Transverse colon (tissue), 4 donors: ENCODE results near the gene DOHH. TPM values are rescaled to one million over a fixed set of nuclear protein-coding genes. Genes with fewer than 3 reads are reported as not detected.

ENCODE experiments used
- DNase-seq: peaks from one replicate; pipeline ENCODE4 v3.0.0-alpha.2; 2019
- H3K27ac ChIP-seq, 4 donors: fragments of 200-600 bp; sonication (generic); 2 replicates each; pipeline ENCODE4 v1.5.1; 2016 to 2018; ENCODE audit warnings: inconsistent platforms in 4 of 4
- H3K27me3 ChIP-seq: fragments of 200-600 bp; sonication (generic); 2 replicates; pipeline ENCODE4 v1.5.1; 2017; ENCODE audit warnings: inconsistent platforms
- H3K36me3 ChIP-seq, 4 donors: fragments of 200-600 bp; sonication (generic); 2 replicates each; pipeline ENCODE4 v1.5.1; 2017 to 2019; ENCODE audit warnings: inconsistent platforms in 4 of 4
- H3K4me1 ChIP-seq, 4 donors: fragments of 200-600 bp; sonication (generic); 2 replicates each; pipeline ENCODE4 v1.5.1; 2017 to 2020; ENCODE audit warnings: inconsistent platforms in 4 of 4
- H3K4me3 ChIP-seq, 4 donors: fragments of 200-600 bp; sonication (generic); 1 replicate in 1 of 4; 2 replicates in 3 of 4; pipeline versions ENCODE4 v1.5.1 to v1.6.1; 2017 to 2019; ENCODE audit warnings: inconsistent platforms in 4 of 4
- H3K9me3 ChIP-seq, 2 donors: fragments of 200-600 bp; sonication (generic); 2 replicates each; pipeline ENCODE4 v1.5.1; 2017 to 2019; ENCODE audit warnings: inconsistent platforms in 2 of 2
- EP300 ChIP-seq: sonication (generic); formaldehyde crosslinking; IDR thresholded peaks from one replicate; pipeline ENCODE4 v1.6.1; 2017; ENCODE audit warnings: antibody characterized with exemption, low read depth
- POLR2A ChIP-seq: fragments of 450-650 bp; IDR thresholded peaks from one replicate; pipeline ENCODE4 v1.6.1; 2016; ENCODE audit warnings: antibody characterized with exemption, mild to moderate bottlenecking, moderate library complexity
- POLR2AphosphoS5 ChIP-seq, 3 donors: sonication (generic); formaldehyde crosslinking; IDR thresholded peaks; one replicate each; pipeline ENCODE4 v1.6.1; 2016; ENCODE audit warnings: antibody characterized with exemption in 3 of 3
- WGBS, 2 donors: methylation state at CpG; one replicate each; pipeline ENCODE4 v1.1.5; 2018; ENCODE audit warnings: low coverage in 1 of 2; 5-methylcytosine and 5-hydroxymethylcytosine counted together
- in situ Hi-C, 4 donors: fragments of 200-750 bp; cut with MboI; loops; one replicate each; pipeline versions ENCODE4 v1.15.0 to v1.15.1; 2017; ENCODE audit warnings: low sequenced_read_pairs in 3 of 4, low pct_ligation_motif_present in 1 of 4, low pct_unique_long_range_greater_than_20kb in 1 of 4
- intact Hi-C: fragments of 100-400 bp; cut with DNase I; formaldehyde crosslinking; loops from one replicate; pipeline ENCODE4 v1.15.1; 2023; ENCODE audit warnings: low total_unique reads
- total RNA-seq, 4 donors: library from RNA; depleted of rRNA; stranded (reverse); fragments of >200 nt; gene quantifications; one replicate each; pipeline ENCODE4 v1.1.0, GENCODE V29; 2016
- TF ChIP-seq, protein P1 (sequence below), 5 experiments: fragments of 200-600 bp in 3 of 5; fragments of 450-650 bp in 2 of 5; sonication (generic) in 3 of 5; IDR thresholded peaks; 1 replicate in 2 of 5; 2 replicates in 3 of 5; pipeline ENCODE4 v1.5.1; 2016 to 2017; ENCODE audit warnings: antibody characterized with exemption in 5 of 5, inconsistent platforms in 3 of 5, mild to moderate bottlenecking in 2 of 5, moderate library complexity in 1 of 5

DOHH gene
- total RNA-seq, 4 donors from 2014 or later = 7.2 to 13.5 (median 10.8) TPM

DNA sequence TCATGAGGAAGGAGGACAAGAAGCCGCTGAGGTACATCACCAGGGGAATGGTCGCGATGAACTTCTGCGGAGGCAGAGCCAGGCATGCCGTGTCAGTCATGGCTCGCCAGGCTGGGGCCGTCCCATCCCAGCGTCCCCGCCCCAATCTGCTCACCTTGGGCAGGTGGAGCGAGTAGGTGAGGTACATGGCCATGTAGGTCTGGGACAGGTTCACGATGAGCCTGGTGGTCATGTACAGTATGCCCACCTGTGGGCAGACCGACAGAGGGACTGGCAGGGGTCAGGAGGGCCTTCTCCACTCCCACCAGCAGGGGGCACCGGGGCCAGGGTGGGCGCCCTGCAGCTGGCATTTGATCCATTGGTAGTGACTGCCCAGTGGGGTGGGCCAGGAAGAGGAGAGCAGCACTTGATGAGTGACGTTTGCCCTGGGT is 46.8 kb upstream of the DOHH start:
- TF ChIP-seq POLR2AphosphoS5 (IDR thresholded peaks at IDR 0.05) = no peak
- TF ChIP-seq, protein P1, sequence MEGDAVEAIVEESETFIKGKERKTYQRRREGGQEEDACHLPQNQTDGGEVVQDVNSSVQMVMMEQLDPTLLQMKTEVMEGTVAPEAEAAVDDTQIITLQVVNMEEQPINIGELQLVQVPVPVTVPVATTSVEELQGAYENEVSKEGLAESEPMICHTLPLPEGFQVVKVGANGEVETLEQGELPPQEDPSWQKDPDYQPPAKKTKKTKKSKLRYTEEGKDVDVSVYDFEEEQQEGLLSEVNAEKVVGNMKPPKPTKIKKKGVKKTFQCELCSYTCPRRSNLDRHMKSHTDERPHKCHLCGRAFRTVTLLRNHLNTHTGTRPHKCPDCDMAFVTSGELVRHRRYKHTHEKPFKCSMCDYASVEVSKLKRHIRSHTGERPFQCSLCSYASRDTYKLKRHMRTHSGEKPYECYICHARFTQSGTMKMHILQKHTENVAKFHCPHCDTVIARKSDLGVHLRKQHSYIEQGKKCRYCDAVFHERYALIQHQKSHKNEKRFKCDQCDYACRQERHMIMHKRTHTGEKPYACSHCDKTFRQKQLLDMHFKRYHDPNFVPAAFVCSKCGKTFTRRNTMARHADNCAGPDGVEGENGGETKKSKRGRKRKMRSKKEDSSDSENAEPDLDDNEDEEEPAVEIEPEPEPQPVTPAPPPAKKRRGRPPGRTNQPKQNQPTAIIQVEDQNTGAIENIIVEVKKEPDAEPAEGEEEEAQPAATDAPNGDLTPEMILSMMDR (IDR thresholded peaks at IDR 0.05) = peak in 4 of 5 experiments; percentile 36 to 53 (median 41)
- no peak overlapping the region for H3K4me3 ChIP-seq
- 77% methylated on average over 5 of the region's 15 CpGs; no CpG with 5 or more reads in 1 of the 2 donors for WGBS, 2 donors
- DNase-seq = no peak
- intact Hi-C loops = loop anchor here (10.0 kb wide), 1 partner anchor 157 kb away; the partner anchor contains the start of genes PIP5K1C and TJP3
- no peaks in the 10 kb centered on the region for H3K36me3 ChIP-seq
- no peak overlapping the region for H3K27ac ChIP-seq
- in situ Hi-C loops = no loop called here
- no peaks in the 10 kb centered on the region for H3K9me3 ChIP-seq
- no peaks in the 10 kb centered on the region for H3K4me1 ChIP-seq
- no peaks in the 10 kb centered on the region for H3K27me3 ChIP-seq

DNA sequence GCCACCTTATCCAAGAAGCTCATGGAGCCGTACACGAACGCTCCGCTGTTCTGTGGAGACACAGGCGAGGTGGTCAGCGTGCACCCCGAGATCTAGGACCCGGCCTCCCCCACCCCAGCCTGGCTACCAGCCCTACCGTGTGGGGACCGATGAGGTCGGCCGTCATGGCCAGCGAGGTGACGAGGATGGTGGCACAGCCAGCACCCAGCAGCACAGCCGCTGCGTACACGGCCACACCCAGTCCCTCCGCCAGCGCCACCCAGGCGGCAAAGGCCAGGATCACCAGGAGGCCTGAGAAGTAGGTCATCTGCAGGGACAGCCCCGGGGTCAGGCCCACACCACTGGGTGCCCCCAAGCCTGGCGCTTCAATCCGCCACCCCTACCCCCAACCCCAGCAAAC is 45.6 kb upstream of the DOHH start:
- H3K9me3 ChIP-seq = no peaks in the 10 kb centered on the region
- DNase-seq = no peak
- intact Hi-C loops (loop anchor here (10.0 kb wide), 1 partner anchor 159 kb away; the partner anchor contains the start of genes PIP5K1C and TJP3), in situ Hi-C loops (no loop called here)
- H3K27me3 ChIP-seq = no peaks in the 10 kb centered on the region
- H3K36me3 ChIP-seq = no peaks in the 10 kb centered on the region
- no peak overlapping the region for H3K4me3 ChIP-seq
- no peak overlapping the region for H3K27ac ChIP-seq
- H3K4me1 ChIP-seq = no peaks in the 10 kb centered on the region
- 94 to 100% methylated on average over 3 to 23 of the region's 23 CpGs for WGBS, 2 donors
- TF ChIP-seq, protein P1 (IDR thresholded peaks at IDR 0.05) = no peak
- TF ChIP-seq POLR2A = no peak
- TF ChIP-seq EP300 = no peak
- no peak for TF ChIP-seq POLR2AphosphoS5 (IDR thresholded peaks at IDR 0.05)

DNA sequence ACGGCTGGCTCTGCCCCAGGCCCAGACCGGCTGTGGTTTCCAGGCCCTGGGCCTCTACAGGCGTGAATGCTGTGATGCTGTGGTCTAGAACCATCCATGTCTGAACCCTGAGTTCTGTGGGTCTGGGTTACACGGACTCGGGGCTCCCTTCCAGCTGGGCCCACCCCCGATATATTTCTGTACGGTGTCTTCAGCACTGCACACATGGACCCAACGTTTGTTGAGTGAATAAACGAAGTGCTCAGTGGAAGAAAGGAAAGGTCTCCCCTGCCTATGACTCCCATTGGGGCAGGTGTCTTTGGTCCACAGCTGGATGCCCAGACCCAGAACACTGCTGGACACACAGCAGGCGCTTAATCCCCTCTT is 45.2 kb upstream of the DOHH start:
- in situ Hi-C loops (no loop called here), intact Hi-C loops (loop anchor here (10.0 kb wide), 1 partner anchor 159 kb away; the partner anchor contains the start of genes PIP5K1C and TJP3)
- WGBS, 2 donors = 81 to 100% methylated on average over 2 to 10 of the region's 10 CpGs
- TF ChIP-seq EP300 (no peak), POLR2AphosphoS5 (IDR thresholded peaks at IDR 0.05) (no peak), POLR2A (no peak)
- TF ChIP-seq, protein P1 (IDR thresholded peaks at IDR 0.05) = no peak
- DNase-seq = no peak
- H3K27ac ChIP-seq = no peak overlapping the region
- H3K4me1 ChIP-seq = no peaks in the 10 kb centered on the region
- H3K4me3 ChIP-seq = no peak overlapping the region
- no peaks in the 10 kb centered on the region for H3K9me3 ChIP-seq
- no peaks in the 10 kb centered on the region for H3K27me3 ChIP-seq
- H3K36me3 ChIP-seq = no peaks in the 10 kb centered on the region

DNA sequence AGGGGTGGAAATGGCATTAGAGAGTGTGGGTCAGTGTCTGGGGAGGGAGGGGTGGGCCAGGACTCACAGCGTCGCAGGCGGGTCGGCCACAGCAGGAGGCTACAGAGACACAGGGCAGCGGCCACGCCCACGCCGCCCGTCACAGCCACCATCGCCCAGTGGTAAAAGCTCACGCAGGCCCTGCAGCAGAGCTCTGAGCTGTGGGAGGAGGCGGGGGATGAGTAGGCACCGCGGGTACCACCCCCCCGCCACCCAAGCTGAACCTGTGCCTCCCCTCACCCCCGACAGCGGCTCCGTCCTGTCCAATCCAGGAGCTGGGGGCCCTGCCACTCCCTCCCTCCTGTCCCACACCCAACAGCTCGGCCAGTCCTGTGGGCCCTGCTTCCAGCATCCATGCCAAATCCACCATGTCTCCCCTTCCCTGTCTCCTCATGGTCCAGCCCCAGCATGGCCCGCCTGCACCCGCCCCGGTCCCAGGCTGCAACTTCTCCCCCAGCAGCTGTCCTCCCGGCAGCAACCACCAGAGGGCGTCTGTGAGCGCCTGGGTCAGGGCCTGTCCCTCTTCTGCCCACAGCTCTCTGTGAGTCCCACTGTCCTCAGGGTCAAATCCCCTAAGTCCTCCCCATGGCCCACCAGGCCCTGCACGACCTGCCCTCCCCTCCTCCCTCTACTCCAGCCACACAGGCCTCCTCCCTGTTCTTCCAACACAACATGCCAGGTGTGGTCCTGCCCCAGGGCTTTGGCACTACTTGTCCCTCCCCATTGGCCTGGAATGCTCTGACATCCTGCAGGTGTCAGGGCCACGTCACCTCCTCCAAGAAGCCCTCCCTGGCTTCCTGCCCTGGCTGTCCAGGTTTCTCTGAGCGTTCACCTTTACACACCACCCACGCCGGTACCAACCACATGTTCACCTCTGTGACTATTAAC is 44.5 kb upstream of the DOHH start:
- in situ Hi-C loops (no loop called here), intact Hi-C loops (loop anchor here (5.0 to 10.0 kb wide), 2 partner anchors 72 to 160 kb away; partner anchors contain the start of genes PIP5K1C and TJP3)
- TF ChIP-seq, protein P1 (IDR thresholded peaks at IDR 0.05) = peak; percentile 94 to 97 (median 94)
- TF ChIP-seq POLR2AphosphoS5 (IDR thresholded peaks at IDR 0.05) (no peak), EP300 (no peak), POLR2A (no peak)
- Histone ChIP-seq H3K36me3 (no peaks in the 10 kb centered on the region), H3K4me1 (no peaks in the 10 kb centered on the region), H3K27ac (no peak overlapping the region), H3K9me3 (no peaks in the 10 kb centered on the region), H3K27me3 (no peaks in the 10 kb centered on the region), H3K4me3 (no peak overlapping the region)
- peak; percentile 80 for DNase-seq
- 55 to 80% methylated on average over 4 to 30 of the region's 30 CpGs for WGBS, 2 donors
